Thoracic aorta (tissue), 2 donors: Measurements from ENCODE around the gene CFAP46. TPM values are rescaled to one million over a fixed set of nuclear protein-coding genes. Genes with fewer than 3 reads are reported as not detected.

Experiments used
- ATAC-seq: fragments of 150-250 bp; one replicate; pipeline ENCODE4 v1.8.0; 2017; ENCODE audit warnings: low read depth; ENCODE audit not compliant: insufficient number of reproducible peaks, low FRiP score
- DNase-seq: peaks from one replicate; pipeline ENCODE4 v3.0.0-alpha.2; 2020; ENCODE audit warnings: low spot score
- H3K27ac ChIP-seq, 2 donors: fragments of 200-600 bp; sonication (generic); 1 replicate in 1 of 2; 2 replicates in 1 of 2; pipeline ENCODE4 v1.5.1; 2016; ENCODE audit warnings: mild to moderate bottlenecking in 2 of 2, moderate library complexity in 2 of 2
- H3K27me3 ChIP-seq: fragments of 200-600 bp; sonication (generic); replicated peaks from 2 replicates; pipeline ENCODE4 v1.6.0; 2016; ENCODE audit warnings: mild to moderate bottlenecking; ENCODE audit not compliant: insufficient read depth
- H3K36me3 ChIP-seq: fragments of 200-600 bp; sonication (generic); one replicate; pipeline ENCODE4 v1.5.1; 2016
- H3K4me1 ChIP-seq, 2 donors: fragments of 200-600 bp; sonication (generic); 1 replicate in 1 of 2; 2 replicates in 1 of 2; pipeline versions ENCODE4 v1.5.1 to v1.6.0; 2016; ENCODE audit warnings: low read depth in 2 of 2, mild to moderate bottlenecking in 1 of 2; ENCODE audit not compliant: control insufficient read depth in 1 of 2
- H3K4me3 ChIP-seq: fragments of 200-600 bp; sonication (generic); 2 replicates; pipeline ENCODE4 v1.5.1; 2016; ENCODE audit warnings: mild to moderate bottlenecking
- H3K9me3 ChIP-seq: fragments of 200-600 bp; sonication (generic); 2 replicates; pipeline ENCODE4 v1.5.1; 2016
- total RNA-seq, 2 donors: library from RNA; depleted of rRNA; stranded (reverse); fragments of >200 nt; gene quantifications; one replicate each; pipeline versions ENCODE4 v1.1.0 to v1.2.3, GENCODE V29; 2016
- TF ChIP-seq, protein P1 (sequence below): fragments of 200-600 bp; sonication (generic); IDR thresholded peaks from one replicate; pipeline ENCODE4 v1.5.1; 2019; ENCODE audit warnings: antibody characterized with exemption

Gene CFAP46
- total RNA-seq, 2 donors from 2014 or later, result not detected

DNA sequence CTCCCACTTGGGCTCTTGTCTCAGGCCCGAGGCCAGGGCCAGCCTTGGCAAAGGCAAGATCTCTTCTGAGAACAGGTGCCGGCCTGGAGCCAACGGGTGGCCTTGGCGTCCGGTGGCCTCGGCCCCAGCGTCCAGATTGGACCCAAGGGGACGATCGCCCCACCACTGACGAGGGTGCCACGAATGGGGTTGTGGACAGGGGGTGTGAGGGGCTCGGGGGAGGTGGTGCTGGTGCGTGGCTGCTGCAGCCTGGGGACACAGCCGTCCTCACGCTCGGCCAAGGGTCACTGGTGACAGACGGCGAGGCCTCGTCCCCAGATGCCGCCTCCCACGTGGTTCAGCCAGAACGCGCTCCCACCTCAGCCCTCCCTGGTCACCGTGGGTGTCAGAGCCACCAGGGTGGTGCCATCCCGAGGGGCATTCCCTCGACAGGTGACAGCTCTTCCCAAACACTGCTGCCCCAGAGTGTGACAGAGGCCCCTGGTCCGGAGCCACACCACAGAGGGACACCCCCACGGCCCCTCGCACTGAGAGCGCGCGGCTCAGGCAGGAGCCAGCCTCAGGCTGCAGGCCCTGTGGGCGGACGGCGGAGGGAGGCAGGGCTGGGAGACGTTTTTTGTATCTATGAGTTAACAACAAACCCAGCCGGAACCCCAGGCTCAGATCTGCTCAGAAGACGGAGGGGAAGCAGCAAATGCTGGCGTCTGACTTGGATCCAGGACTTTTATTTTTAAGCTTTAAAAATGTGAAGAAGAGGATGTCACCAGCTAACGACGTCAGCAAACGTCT is 18.5 kb upstream of the CFAP46 start:
- peaks cover 0 to 4% of the 10 kb centered on the region in 2 donors for H3K4me1 ChIP-seq
- no peak for DNase-seq
- ATAC-seq, result no peak
- no peaks in the 10 kb centered on the region for H3K9me3 ChIP-seq
- no peak overlapping the region for H3K4me3 ChIP-seq
- no peaks in the 10 kb centered on the region for H3K36me3 ChIP-seq
- no peaks in the 10 kb centered on the region for H3K27me3 ChIP-seq
- no peak overlapping the region for H3K27ac ChIP-seq
- TF ChIP-seq, protein P1, sequence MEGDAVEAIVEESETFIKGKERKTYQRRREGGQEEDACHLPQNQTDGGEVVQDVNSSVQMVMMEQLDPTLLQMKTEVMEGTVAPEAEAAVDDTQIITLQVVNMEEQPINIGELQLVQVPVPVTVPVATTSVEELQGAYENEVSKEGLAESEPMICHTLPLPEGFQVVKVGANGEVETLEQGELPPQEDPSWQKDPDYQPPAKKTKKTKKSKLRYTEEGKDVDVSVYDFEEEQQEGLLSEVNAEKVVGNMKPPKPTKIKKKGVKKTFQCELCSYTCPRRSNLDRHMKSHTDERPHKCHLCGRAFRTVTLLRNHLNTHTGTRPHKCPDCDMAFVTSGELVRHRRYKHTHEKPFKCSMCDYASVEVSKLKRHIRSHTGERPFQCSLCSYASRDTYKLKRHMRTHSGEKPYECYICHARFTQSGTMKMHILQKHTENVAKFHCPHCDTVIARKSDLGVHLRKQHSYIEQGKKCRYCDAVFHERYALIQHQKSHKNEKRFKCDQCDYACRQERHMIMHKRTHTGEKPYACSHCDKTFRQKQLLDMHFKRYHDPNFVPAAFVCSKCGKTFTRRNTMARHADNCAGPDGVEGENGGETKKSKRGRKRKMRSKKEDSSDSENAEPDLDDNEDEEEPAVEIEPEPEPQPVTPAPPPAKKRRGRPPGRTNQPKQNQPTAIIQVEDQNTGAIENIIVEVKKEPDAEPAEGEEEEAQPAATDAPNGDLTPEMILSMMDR, result no peak

DNA sequence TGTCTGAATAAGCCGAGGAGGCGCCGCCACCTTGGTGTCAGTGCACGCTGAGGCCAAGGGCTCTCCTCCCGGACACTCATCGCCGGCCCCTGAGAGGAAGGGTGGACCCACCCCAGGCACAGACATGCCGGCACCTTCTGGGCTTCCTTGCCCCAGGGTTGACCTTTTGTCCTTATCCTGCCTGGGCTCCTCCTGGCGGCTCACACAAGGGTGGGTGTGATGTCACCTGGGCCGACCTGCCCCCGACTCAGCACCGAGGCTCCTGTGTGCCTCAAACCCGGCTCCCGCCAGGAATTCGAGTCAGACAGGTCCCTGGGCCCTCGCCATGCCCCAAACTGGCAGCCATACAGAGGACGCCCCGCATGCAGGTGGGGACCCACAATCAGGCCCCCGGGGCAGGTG is 17.7 kb upstream of the CFAP46 start:
- DNase-seq (no peak), ATAC-seq (no peak)
- TF ChIP-seq, protein P1, result no peak
- H3K36me3 ChIP-seq, result no peaks in the 10 kb centered on the region
- no peaks in the 10 kb centered on the region for H3K27me3 ChIP-seq
- H3K4me1 ChIP-seq, result peaks cover 0 to 4% of the 10 kb centered on the region in 2 donors
- H3K9me3 ChIP-seq, result no peaks in the 10 kb centered on the region
- no peak overlapping the region for H3K4me3 ChIP-seq
- no peak overlapping the region for H3K27ac ChIP-seq

DNA sequence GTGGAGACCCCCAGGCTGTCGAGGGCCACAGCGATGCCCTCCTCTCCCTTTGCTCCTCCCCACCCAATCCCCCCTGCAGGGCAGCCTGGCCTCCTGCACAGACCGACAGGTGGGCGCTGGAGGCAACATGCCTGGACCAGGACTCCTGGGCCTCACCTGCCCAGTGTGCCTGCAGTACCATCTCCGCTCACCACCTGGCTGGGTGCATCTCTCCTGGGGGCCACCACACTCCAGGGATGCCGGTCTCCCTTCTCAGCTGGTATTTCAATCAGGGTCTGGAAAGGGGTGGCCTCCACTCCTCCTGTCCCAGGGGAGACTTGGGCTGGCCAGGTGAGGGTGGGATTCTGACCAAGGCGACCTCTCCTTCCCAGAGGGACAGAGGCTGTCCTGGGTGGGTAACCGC is 17.2 kb upstream of the CFAP46 start:
- Histone ChIP-seq H3K36me3 (no peaks in the 10 kb centered on the region), H3K27ac (no peak overlapping the region), H3K4me1 (peaks cover 0 to 4% of the 10 kb centered on the region in 2 donors), H3K27me3 (no peaks in the 10 kb centered on the region), H3K4me3 (no peak overlapping the region), H3K9me3 (no peaks in the 10 kb centered on the region)
- no peak for ATAC-seq
- DNase-seq, result no peak
- TF ChIP-seq, protein P1, result no peak

DNA sequence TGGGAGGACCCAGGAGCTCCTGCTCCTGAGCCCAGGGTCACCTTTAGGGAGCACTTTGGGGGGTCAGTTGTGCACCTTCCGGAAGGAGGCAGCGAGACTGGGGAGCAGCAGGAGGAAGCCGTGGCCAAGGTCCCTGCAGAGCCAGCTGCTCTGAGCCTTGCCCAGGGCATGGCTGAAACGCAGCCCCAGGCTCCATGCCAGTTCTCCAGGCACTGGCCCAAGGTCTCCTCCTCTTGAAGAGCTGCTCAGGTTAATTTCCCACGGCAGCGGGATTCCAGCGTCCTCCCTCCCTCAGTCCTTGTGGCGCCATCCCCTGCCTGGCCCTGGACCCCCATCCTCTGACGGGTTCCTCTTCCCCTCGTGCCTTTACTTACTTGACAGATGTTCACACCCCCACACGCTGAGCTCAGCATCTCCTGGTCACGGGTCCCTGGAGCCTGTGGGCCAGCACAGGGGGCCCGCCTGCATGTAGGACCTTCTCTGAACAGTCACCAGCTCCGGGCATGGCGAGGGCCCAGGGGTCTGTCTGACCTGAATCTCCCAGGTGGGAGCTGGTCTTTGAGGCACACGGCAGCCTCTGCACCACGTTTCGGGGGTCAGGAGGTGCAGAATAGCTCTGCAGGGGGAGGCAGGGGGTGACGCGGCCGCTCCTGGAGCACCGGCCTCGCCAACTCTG is 16.7 kb upstream of the CFAP46 start:
- ATAC-seq (no peak), DNase-seq (no peak)
- peaks cover 0 to 4% of the 10 kb centered on the region in 2 donors for H3K4me1 ChIP-seq
- H3K36me3 ChIP-seq, result no peaks in the 10 kb centered on the region
- H3K4me3 ChIP-seq, result no peak overlapping the region
- no peaks in the 10 kb centered on the region for H3K27me3 ChIP-seq
- H3K9me3 ChIP-seq, result no peaks in the 10 kb centered on the region
- H3K27ac ChIP-seq, result no peak overlapping the region
- TF ChIP-seq, protein P1, result no peak
